Endothelial cell of umbilical vein (primary cell): Measurements from ENCODE around the gene CEP164.

Experiments used
- CTCF ChIP-seq, 2 donors: IDR thresholded peaks; 1 replicate in 1 of 2; 2 replicates in 1 of 2; pipeline ENCODE4 v1.5.1; 2011; ENCODE audit warnings: low read length in 2 of 2, mild to moderate bottlenecking in 2 of 2, moderate library complexity in 2 of 2, control low read depth in 1 of 2, inconsistent platforms in 1 of 2, low read depth in 1 of 2; ENCODE audit not compliant: insufficient read depth in 1 of 2; ENCODE audit errors: extremely low read depth in 1 of 2
- POLR2A ChIP-seq: IDR thresholded peaks from 2 replicates; pipeline ENCODE4 v1.6.1; 2012; ENCODE audit warnings: low read depth, mild to moderate bottlenecking, control low read depth, low read length
- POLR2AphosphoS5 ChIP-seq: IDR thresholded peaks from 2 replicates; pipeline ENCODE4 v1.6.1; 2012; ENCODE audit warnings: low read depth, mild to moderate bottlenecking, control low read depth, low read length, moderate library complexity; ENCODE audit not compliant: insufficient read depth

- TF ChIP-seq CTCF (IDR thresholded peaks at IDR 0.05; ENCODE audit: extremely low read depth in 1 of 2, insufficient read depth in 1 of 2, low read depth in 1 of 2, low read length in 2 of 2) = no peak
- TF ChIP-seq POLR2A = no peak
- TF ChIP-seq POLR2AphosphoS5 = no peak
Observed at GRCh38 chr11:117415358-117415896, 87.8 kb downstream of the CEP164 start.
